Activated CD4-positive, alpha-beta T cell treated with anti-CD3 and anti-CD28 coated beads for 1 hour (primary cell): ENCODE data around the gene DLK1.

Source experiments
- DNase-seq: peaks from one replicate; pipeline ENCODE4 v3.0.0-alpha.2; 2020

The DLK1 gene

DNA sequence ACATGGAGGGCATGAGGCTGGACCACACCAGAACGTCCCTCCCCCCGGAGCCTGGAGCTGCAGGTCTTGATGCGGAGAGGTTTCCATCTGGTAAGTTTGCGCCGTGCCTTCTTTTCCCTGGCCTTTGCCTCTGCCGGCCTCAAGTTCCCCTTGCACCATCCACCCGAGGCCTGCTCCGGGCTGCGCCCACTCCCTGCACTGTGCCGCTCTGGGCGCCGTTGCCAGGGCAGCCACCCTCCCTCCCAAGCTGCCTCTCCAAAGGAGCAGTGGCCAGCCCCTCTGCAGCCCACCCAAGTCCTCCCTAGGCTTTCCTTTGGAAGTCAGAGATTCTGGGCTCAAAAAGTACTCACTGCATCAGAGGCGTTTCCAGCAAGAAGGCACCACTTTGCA is 53.0 kb downstream of the DLK1 start:
- DNase-seq: no peak

DNA sequence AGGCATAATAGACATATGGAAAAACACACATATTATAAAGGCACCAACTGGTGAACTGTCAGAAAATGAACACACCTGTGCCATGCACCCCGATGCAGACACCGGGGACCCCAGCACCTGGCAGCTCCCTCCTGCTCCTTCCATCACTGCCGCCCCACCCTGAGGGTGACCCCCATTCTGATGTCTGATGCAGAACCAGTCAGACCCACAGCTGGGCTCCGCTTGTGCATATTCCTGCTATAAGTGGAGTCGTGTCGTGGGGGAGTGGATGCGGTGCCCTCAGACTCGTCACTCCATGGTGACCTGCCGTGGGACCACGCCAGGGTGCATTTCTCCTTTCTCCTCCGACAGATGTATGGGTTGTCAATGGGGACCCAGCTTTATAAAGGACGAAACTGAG is 53.6 kb downstream of the DLK1 start:
- no peak for DNase-seq

DNA sequence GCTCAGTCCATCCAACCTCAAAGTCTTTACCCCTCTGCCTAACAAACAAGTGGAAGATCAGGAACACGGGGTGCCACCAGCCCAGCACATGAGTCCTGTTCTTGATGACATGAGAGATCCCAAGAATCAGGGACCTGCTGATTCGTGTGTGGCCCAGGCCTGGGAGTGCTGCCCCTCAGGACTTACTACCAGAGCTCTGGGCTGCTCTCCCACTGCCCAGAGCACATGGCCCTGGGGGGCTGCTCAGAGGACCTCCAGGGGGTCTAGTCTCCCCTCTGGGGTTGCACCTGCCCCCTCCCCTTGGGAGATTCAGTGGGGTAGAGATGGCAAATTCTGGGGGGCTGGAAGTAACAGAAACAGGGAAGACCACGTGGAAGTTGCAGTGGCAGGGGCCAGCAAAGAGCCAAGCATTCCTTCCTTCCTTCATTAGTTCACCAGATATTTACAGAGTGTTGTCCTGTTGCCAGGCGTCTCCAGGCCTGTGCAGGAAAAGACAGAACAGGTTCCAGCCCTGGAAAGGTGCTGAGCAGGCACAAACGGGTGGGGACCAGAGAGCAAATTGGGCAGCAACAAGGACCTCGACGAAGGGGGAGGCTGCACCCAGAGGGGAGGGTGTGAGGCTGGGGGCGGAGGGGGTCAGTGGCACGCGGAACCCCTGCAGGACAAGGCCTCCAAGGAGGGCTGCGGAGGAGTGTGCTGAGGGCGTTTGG is 54.1 kb downstream of the DLK1 start:
- no peak for DNase-seq

DNA sequence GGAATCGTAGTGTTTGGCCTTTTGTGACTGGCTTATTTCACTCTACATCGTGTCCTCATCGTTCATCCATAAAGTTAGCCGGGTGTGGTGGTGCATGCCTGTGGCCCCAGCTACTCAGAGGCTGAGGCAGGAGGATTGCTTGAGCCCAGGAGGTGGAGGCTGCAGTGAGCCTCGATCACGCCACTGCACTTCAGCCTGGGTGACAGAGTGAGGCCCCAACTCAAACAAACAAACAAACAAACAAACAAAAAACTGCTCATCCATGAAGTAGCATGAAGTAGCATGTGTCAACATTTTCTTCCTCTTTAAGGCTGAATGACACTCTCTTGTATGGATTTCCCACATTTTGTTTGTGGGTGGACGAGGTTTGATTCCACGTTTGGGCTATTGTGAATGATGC is 55.3 kb downstream of the DLK1 start:
- no peak for DNase-seq

DNA sequence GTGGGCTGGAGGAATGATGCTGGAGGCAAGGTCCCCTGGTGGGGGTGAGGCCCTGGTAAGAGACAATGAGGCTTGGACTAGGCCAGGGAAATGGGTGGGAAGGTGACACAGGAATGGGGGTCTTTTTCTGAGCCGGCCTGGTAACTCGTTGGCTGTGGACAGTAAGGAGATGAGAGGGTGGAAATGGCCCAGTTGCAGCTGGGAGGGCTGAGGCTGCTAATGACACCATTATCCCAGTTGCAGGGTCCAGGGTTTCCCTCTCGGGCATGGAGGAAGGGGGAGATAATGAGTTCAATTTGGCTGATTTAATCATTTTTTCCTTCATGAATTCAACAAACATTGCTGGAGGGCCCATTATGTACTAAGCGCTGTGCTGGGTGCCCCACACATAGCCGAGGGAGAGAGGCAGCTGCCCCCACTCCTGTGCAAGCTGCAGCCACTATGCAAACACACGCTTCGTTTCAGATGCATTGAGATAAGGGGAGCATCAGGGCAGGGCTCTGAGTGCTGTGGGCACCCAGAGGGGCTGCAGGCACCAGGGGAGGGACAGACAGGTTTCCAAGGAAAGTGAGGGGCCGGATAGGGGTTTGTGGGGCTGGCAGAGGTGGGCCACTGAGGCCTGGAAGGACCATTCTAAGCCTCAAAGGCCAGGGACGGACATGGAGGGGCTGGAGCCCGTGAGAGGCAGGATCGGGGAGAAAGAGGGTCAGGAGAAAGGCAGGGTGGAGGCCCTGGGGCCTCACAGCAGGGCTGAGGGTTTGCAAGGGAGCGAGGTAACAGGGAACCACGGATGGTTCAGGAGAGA is 56.0 kb downstream of the DLK1 start:
- DNase-seq: no peak

DNA sequence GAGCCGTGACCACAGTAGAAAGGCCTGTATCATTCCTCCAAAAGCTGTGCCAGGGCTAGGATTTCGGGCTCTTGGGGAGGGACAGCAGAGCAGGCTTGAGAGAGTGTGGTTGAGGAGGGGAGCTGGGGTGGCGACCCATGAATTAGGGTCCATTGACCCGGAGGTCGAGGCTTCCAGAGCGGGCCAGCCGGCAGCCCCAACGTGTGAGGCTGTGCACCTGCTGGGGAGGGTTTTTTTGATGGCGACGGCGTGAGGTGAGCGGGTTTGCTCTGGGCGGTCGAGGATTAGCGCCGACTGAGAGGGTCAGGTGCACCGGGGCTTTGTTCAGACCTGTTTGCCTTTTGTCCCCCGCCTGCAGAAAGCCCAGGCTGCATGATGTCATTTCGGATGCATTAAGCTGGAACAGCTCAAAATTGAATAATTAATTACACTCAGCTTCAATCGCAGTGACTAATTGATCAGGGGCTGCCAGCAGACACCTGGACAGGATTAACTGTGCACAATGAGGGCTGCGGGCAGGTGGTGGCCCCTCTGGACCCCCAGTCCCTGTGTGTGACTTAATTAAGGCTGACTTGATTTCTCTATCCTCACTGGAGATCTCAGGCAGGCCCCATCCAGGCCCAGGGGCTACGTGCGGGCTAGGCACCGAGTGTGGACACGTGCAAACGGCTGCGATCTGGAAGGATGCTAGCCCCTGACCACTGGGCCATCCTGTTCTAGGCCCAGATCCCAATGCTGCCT is 57.1 kb downstream of the DLK1 start:
- DNase-seq: no peak

DNA sequence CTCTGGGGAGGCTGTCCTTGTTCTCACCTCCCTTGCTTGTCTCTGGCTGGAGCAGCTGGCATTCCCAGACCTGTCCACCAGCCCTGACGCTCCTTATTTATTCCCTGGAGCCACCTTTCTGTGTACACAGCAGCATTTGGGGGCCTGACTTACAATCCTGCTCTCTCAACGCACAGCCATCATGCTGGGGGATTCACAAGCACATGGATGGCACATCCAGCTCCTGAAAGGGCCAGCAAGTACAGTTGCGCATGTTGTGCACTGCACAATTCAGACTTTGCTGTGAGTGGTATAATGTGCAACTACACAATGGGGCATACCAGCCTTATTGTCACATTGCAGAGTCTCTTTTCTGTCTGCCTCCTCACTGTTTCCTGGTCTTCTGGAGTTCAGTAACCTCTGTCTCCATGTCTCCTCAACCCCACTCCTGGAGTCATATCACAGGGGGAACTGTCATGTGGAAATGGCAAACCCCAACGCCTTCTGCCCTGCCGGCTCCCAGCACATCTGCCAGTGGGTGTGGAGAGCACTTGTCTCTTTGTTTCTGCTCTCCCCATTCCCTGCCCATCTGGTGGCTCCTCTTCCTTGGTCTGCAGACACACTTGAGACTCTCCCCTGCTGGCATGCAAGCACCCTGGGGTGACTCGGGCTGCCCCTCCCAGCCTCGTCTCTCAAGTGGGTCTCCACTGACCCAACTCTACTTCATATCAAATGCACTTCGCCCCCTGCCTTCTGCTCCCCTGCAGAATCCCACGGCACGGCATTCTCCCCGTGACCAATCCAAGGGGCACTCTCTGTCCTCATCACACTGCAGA is 58.0 kb downstream of the DLK1 start:
- no peak for DNase-seq

DNA sequence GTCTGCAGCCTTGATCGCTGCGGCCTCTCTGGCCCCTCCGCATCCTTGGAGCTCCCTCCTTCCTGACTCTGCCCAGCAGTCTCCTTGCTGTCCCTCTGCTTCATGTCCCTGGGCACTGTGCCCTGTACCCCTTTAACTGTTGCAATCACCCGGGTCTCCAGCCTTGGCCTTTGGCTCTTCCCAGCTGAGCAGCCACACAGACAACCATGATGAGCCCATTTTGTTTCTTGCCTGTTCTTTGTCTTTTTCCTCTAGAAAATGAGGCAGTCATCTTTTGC is 58.6 kb downstream of the DLK1 start:
- no peak for DNase-seq

DNA sequence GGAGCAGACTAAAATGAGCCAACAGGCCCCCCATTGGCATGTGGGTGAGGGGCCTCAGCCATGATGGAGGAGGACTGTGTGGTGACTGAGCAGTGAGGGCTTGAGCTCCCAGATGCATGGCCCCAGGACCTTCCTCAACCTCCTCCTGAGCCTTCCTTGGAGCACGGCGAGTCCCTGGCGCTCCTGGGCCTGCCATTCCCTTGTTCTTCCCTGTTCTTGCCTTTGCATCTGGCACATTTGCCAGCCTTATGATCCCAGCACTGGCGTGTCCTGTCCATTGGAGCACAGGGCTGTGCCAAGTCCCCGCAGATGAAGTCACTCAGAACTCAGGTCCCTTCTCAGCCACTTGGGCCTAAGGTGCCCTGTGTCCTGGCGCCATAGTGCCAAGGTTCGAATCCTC is 58.9 kb downstream of the DLK1 start:
- DNase-seq: no peak

DNA sequence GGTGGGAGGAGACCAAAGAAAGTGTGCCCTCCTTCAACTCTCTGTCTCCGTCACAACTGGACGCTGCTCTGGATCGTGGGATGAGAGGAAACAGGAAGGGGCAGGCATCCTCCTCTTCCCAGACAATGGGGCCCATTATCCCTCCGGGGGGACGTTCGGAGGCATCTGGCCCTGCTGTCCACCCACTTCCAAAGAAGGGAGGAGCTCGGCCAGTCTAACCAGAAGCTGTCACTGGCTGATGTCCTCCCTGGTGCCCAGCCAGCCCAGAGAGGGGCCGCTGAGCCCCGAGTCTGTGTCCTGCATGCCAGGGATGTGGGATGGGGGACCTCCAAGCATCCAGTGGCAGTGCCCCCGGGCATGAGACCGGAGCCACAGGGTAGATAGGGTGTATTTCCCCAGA is 59.4 kb downstream of the DLK1 start:
- DNase-seq: no peak

DNA sequence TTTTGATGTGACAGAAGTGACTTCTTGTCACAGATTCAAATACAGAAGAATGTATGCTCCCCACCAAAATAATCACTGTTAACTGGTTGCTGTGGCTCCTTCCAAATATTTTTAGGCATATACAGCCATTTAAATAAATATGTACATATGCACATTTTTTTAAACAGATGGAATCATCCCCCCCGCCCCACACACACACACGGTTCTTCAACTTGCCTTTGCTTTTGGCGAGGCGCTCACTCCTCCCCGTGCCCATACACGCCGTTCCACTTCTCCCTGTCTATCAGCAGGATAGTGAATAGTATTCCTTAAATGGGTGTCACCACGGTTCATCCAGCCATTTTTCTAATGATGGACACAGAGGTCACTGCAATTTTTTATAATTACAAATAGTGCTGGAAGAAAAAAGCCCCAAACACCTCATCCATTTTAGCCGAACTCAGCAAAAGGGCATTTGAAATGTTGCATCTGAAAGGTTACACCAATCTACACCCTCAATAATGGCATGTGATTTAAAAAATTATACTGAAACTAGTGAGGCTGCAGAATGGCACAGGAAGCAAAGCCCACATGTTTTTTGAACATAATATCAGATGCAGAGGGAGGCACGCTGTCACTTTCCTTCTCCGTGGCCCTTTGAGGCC is 60.0 kb downstream of the DLK1 start:
- DNase-seq: no peak

DNA sequence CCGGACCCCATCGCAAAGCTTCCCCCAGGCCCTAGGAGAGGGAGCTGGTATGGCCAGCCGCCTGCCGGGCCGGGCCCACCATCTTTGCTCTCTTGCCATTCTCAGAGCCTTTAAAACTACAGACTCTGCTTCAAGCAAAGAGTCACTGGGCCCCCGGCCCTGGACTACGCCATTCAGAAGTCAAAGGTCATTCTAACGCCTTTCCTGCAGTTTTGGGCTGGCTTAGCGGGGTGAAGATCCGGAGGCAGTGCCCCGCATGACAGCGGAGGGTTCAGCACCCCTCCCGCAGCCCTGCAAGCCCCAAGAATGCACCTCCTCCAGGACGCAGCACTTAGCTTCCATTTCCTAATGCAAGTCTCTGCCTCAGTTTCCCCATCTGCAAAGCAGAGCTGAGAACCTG is 61.0 kb downstream of the DLK1 start:
- no peak for DNase-seq
